Measurements from ENCODE around the gene KIF26B.

DNA sequence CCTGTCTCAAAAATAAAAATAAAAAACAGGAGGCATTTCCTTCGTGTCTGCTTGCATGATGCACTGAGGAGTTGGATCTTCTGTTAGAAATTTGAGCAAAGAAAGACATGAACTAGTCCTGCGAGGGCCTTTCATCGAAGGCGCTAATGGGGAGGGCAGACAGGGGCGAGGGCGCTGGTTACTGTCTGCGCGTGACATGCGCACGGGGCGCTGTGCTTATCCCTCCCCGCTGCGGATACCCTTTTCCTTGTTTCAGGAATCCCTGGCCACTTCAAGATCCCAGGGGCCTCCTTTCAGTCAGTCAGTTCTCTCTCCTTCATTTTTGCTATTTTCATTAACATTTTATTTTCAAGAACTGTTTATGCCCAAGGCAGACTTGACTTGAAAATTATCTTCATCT, 545.8 kb downstream of the KIF26B start:
- no peak for TF ChIP-seq CTCF (IDR thresholded peaks at IDR 0.05)
- no peak for TF ChIP-seq CHD2 (IDR thresholded peaks at IDR 0.05; ENCODE audit: low read length, partially characterized antibody)
- no peak for TF ChIP-seq MAFK (IDR thresholded peaks at IDR 0.05; ENCODE audit: partially characterized antibody)
- no peak for TF ChIP-seq RAD21 (conservative IDR thresholded peaks at IDR 0.05 in 1 of 2, IDR thresholded peaks at IDR 0.05 in 1 of 2)

Data from A549 (cell line).